Astrocyte of the spinal cord (primary cell): ENCODE measurements around the gene CHCHD6.

ENCODE experiments used
- DNase-seq: peaks from one replicate; pipeline ENCODE4 v3.0.0; 2011; ENCODE audit warnings: low read depth, low spot score
- H3K4me3 ChIP-seq: 2 replicates; pipeline ENCODE4 v1.5.1; 2011; ENCODE audit warnings: low read depth, mild to moderate bottlenecking, low read length, moderate library complexity
- in situ Hi-C: cut with HindIII; loops from 2 replicates; pipeline ENCODE4 v1.10.0; 2017; ENCODE audit warnings: low sequenced_read_pairs
- TF ChIP-seq, protein P1 (sequence below): IDR thresholded peaks from 2 replicates; pipeline ENCODE4 v1.5.1; 2012; ENCODE audit warnings: low read depth, mild to moderate bottlenecking, low read length, inconsistent platforms

CHCHD6 gene

DNA sequence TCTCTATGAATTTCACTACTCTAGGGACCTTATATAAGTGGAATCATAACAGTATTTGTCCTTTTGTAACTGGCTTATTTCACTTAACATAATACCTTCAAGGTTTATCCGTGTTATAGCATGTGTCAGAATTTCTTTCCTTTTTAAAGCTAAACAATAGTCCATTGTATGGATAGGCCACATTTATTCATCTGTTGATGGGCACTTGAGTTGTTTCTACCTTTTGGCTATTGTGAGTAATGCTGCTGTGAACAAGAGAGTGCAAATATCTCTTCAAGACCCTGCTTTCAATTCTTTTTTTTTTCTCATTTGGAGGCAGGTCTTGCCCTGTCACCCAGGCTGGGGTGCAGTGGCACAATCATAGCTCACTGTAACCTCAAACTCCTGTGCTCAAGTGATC lies 56.5 kb downstream of the CHCHD6 start:
- DNase-seq, result no peak
- no peak overlapping the region for H3K4me3 ChIP-seq
- in situ Hi-C loops, result no loop called here
- TF ChIP-seq, protein P1, sequence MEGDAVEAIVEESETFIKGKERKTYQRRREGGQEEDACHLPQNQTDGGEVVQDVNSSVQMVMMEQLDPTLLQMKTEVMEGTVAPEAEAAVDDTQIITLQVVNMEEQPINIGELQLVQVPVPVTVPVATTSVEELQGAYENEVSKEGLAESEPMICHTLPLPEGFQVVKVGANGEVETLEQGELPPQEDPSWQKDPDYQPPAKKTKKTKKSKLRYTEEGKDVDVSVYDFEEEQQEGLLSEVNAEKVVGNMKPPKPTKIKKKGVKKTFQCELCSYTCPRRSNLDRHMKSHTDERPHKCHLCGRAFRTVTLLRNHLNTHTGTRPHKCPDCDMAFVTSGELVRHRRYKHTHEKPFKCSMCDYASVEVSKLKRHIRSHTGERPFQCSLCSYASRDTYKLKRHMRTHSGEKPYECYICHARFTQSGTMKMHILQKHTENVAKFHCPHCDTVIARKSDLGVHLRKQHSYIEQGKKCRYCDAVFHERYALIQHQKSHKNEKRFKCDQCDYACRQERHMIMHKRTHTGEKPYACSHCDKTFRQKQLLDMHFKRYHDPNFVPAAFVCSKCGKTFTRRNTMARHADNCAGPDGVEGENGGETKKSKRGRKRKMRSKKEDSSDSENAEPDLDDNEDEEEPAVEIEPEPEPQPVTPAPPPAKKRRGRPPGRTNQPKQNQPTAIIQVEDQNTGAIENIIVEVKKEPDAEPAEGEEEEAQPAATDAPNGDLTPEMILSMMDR, result no peak

DNA sequence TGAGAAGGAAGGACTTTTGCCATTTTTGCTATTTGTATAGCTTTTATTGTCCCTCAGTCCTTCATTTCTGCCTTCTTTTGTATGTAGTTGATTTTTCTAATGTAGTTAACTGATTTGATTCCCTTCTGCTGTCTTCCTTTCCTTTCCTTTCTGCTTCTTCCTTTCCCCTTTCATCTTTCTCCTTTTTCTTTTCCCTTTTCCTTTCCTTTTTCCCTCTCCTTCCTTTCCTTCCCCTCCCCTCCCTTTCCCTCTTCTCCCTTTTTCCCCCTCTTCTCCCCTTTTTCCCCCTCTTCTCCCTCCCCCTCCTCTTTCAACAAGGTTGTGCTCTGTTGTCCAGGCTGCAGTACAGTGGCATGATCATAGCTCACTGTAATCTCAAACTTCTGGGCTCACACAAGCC lies 59.0 kb downstream of the CHCHD6 start:
- TF ChIP-seq, protein P1, result no peak
- no peak overlapping the region for H3K4me3 ChIP-seq
- DNase-seq, result no peak
- in situ Hi-C loops, result no loop called here

DNA sequence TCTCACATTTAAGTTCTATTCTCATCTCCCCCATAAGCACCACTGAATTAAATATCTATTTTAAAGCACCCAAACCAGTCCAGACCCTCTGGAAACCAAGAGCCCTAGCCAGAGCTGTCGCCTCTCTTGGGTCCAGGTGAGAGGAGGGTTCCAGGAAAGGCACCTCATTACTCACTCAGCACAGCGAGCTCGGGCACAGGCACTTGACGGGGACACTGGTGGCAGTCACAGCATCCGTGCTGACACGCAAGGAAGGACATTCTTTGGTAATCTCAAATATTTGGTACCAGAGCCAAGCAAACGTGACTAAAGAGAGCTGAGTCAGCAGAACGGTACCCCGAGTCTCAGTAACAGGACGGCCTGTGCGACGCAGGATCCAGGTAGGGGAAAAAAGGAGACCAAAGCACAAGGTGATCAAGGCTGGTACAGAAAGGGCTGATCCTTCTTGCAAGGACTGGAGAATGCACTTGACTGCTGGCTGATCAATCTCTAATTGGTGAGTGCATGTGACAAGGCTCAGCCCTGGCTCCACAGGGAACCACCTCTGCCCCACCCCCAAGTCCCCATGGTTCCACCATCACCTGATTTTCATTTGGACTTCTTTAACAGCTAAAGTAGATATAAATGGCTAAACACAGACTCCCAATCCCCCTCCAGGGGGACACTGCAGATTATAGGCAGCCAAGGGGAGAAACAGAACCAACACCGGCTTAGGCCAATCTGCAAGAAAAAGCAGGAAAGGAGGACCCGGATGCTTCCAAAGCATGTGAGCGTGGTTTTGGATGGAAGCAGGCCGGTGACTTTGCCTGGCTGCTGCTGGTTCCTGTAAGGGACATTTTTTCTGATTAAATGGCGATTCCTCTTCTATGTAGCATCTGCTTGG lies 61.4 kb downstream of the CHCHD6 start:
- DNase-seq, result no peak
- TF ChIP-seq, protein P1, result no peak
- no peak overlapping the region for H3K4me3 ChIP-seq
- in situ Hi-C loops, result no loop called here

DNA sequence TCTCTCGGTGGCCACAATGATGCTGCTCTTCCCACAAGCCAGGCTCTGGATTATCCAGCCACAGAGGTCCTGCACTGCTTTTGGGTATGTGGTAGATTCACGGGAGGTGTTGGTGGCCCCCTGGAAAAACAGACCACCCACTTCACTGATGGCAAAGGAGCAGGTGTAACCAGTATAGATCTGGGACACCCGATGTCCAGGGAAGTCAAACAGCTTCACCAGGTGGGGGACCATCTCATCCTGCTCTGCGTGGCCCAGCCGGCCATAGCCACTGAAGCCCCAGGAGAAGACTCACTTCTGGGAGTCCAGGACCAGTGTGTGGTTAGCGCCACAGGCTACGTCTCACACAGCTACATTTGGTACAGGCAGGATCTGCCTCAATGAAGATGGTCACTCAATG lies 62.6 kb downstream of the CHCHD6 start:
- TF ChIP-seq, protein P1, result no peak
- no peak overlapping the region for H3K4me3 ChIP-seq
- no peak for DNase-seq
- in situ Hi-C loops, result no loop called here

DNA sequence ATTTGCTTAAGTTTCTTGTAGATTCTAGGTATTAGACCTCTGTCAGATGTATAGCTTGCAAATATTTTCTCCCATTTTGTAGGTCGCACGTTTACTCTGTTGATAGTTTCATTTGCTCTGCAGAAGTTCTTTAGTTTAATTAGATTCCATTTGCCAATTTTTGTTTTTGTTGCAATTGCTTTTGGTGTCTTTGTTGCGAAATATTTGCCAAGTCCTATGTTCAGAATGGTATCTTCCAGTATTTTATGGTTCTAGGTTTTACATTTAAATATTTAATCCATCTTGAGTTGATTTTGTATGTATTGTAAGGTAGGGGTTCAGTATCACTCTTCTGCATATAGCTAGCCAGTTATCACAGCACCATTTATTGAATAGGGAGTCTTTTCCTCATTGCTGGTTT lies 64.9 kb downstream of the CHCHD6 start:
- H3K4me3 ChIP-seq, result no peak overlapping the region
- DNase-seq, result no peak
- in situ Hi-C loops, result no loop called here
- TF ChIP-seq, protein P1, result no peak

DNA sequence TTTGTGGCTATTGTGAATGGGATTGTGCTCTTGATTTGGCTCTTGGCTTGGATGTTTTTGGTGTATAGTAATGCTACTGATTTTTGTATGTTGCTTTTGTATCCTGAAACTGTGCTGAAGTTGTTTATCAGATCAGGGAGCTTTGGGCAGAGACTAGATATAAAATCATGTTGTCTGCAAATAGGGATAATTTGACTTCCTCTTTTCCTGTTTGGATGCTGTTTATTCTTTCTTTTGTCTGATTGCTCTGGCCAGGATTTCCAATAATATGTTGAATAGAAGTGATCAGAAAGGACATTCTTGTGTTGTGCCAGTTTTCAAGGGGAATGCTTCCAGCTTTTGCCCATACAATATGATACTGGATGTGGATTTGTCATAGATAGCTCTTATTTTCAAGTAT lies 66.1 kb downstream of the CHCHD6 start:
- in situ Hi-C loops, result no loop called here
- DNase-seq, result no peak
- no peak overlapping the region for H3K4me3 ChIP-seq
- TF ChIP-seq, protein P1, result no peak
